ENCODE measurements around the gene DYNC2H1.

The DYNC2H1 gene

DNA sequence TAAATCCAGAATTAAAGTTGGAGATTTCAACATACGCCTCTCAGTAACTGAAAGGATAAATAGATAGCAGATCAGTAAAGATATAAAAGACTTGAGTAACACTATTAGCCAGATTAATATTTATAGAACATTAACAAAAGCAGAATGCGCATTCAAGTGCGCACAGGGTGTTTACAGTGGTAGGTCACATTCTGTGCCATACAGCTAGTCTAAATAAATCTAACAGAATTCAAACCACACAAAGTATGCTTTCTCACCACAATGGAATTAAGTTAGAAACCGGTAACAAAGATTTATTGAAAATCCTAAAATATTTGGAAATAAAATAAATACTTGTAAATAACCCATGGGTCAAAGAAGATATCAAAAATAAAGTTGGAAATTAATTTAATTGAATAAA is 341.0 kb downstream of the DYNC2H1 start:
- no peaks in the 10 kb centered on the region for H3K9me3 ChIP-seq (ENCODE audit: insufficient read depth, low read length, severe bottlenecking)
- TF ChIP-seq EZH2 (IDR thresholded peaks at IDR 0.05; ENCODE audit: borderline replicate concordance, low read depth, low read length, severe bottlenecking) = no peak
- TF ChIP-seq, protein P1, sequence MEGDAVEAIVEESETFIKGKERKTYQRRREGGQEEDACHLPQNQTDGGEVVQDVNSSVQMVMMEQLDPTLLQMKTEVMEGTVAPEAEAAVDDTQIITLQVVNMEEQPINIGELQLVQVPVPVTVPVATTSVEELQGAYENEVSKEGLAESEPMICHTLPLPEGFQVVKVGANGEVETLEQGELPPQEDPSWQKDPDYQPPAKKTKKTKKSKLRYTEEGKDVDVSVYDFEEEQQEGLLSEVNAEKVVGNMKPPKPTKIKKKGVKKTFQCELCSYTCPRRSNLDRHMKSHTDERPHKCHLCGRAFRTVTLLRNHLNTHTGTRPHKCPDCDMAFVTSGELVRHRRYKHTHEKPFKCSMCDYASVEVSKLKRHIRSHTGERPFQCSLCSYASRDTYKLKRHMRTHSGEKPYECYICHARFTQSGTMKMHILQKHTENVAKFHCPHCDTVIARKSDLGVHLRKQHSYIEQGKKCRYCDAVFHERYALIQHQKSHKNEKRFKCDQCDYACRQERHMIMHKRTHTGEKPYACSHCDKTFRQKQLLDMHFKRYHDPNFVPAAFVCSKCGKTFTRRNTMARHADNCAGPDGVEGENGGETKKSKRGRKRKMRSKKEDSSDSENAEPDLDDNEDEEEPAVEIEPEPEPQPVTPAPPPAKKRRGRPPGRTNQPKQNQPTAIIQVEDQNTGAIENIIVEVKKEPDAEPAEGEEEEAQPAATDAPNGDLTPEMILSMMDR (IDR thresholded peaks at IDR 0.05; ENCODE audit: borderline replicate concordance, extremely low read depth, low read length, poor library complexity, severe bottlenecking) = no peak
- no peak for DNase-seq
- ATAC-seq (ENCODE audit: insufficient read depth, low read depth) = no peak
- H3K4me2 ChIP-seq (ENCODE audit: insufficient read depth, low read length) = no peak overlapping the region
- no peaks in the 10 kb centered on the region for H3K4me1 ChIP-seq (ENCODE audit: insufficient read depth, low read length)
- no peak overlapping the region for H2AFZ ChIP-seq (ENCODE audit: low read depth, low read length)
- no peaks in the 10 kb centered on the region for H3K79me2 ChIP-seq (ENCODE audit: insufficient read depth, low read length)
- no peak overlapping the region for H3K27ac ChIP-seq (ENCODE audit: low read length)
- no peak overlapping the region for H3K9ac ChIP-seq (ENCODE audit: low read depth, low read length)
- no peaks in the 10 kb centered on the region for H3K27me3 ChIP-seq (ENCODE audit: insufficient read depth, low read length, poor library complexity)
- no peak overlapping the region for H3K4me3 ChIP-seq (ENCODE audit: low read depth in 1 of 2, low read length in 2 of 2)
- H3K36me3 ChIP-seq (ENCODE audit: insufficient read depth, low read length) = no peaks in the 10 kb centered on the region
- H4K20me1 ChIP-seq (ENCODE audit: insufficient read depth, low read length) = no peaks in the 10 kb centered on the region

DNA sequence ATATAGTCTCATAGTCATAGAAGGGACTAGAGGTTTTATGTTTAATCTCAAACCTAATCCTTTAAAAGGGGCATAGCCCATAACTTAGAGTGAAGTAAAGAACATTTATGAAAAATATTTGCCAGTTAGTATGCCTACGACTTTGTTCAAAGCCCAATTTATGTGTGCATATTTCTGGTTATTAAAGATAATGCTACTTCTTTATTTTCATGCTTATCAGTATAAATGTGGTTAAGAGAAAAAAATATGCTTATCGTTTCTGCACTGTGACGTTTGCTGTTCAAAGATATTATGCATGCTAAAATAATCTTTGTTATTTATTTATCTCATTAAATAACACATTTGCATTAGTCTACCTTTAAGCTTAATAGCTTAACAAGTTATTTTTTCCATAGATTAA is 343.9 kb downstream of the DYNC2H1 start:
- H3K4me3 ChIP-seq (ENCODE audit: low read depth in 1 of 2, low read length in 2 of 2) = no peak overlapping the region
- ATAC-seq (ENCODE audit: insufficient read depth, low read depth) (no peak), DNase-seq (no peak)
- H3K36me3 ChIP-seq (ENCODE audit: insufficient read depth, low read length) = no peaks in the 10 kb centered on the region
- no peaks in the 10 kb centered on the region for H3K9me3 ChIP-seq (ENCODE audit: insufficient read depth, low read length, severe bottlenecking)
- H3K4me1 ChIP-seq (ENCODE audit: insufficient read depth, low read length) = no peaks in the 10 kb centered on the region
- no peak overlapping the region for H3K27ac ChIP-seq (ENCODE audit: low read length)
- H4K20me1 ChIP-seq (ENCODE audit: insufficient read depth, low read length) = no peaks in the 10 kb centered on the region
- no peak for TF ChIP-seq EZH2 (IDR thresholded peaks at IDR 0.05; ENCODE audit: borderline replicate concordance, low read depth, low read length, severe bottlenecking)
- TF ChIP-seq, protein P1 (IDR thresholded peaks at IDR 0.05; ENCODE audit: borderline replicate concordance, extremely low read depth, low read length, poor library complexity, severe bottlenecking) = no peak
- H3K9ac ChIP-seq (ENCODE audit: low read depth, low read length) = no peak overlapping the region
- no peak overlapping the region for H3K4me2 ChIP-seq (ENCODE audit: insufficient read depth, low read length)
- H2AFZ ChIP-seq (ENCODE audit: low read depth, low read length) = no peak overlapping the region
- no peaks in the 10 kb centered on the region for H3K79me2 ChIP-seq (ENCODE audit: insufficient read depth, low read length)
- H3K27me3 ChIP-seq (ENCODE audit: insufficient read depth, low read length, poor library complexity) = no peaks in the 10 kb centered on the region

DNA sequence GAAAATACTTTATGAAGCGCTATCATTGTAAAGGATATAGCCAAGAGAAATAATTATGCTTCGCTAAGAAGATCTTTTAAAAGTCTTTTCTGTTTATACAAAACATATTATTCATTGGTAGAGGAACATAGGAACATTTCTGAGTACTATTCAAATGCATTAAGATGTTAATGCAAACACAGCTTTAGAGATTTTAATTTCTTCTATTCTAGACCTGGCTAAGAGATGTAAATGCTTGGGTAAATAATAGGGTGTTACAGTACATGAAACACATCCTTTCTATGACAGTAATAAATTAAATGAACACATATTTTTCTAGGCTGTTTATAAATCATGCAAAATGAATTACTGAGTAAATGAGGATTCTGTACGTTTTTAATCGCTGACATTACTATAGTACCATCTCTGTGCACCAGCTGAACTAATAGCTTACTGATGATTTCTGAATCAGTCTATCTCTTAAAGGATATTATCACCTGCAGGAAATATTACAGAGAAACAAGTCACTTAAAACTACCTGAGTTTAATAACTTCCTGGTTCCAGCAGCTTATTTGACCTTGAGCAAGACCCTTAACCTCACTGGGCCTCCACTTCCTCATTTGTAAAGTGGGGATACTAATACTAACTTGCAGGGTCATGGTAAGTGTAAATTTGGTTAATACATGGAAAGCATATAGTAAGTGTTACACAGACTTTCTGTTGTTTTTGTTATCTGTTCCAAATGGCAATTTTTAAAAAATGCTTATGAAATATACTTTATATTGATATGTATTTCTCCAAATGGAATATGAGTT is 344.9 kb downstream of the DYNC2H1 start:
- Histone ChIP-seq H2AFZ (ENCODE audit: low read depth, low read length) (no peak overlapping the region), H3K9ac (ENCODE audit: low read depth, low read length) (no peak overlapping the region), H3K9me3 (ENCODE audit: insufficient read depth, low read length, severe bottlenecking) (no peaks in the 10 kb centered on the region), H3K36me3 (ENCODE audit: insufficient read depth, low read length) (no peaks in the 10 kb centered on the region), H4K20me1 (ENCODE audit: insufficient read depth, low read length) (no peaks in the 10 kb centered on the region), H3K4me3 (ENCODE audit: low read depth in 1 of 2, low read length in 2 of 2) (no peak overlapping the region), H3K79me2 (ENCODE audit: insufficient read depth, low read length) (no peaks in the 10 kb centered on the region), H3K4me2 (ENCODE audit: insufficient read depth, low read length) (no peak overlapping the region), H3K27ac (ENCODE audit: low read length) (no peak overlapping the region), H3K4me1 (ENCODE audit: insufficient read depth, low read length) (no peaks in the 10 kb centered on the region), H3K27me3 (ENCODE audit: insufficient read depth, low read length, poor library complexity) (no peaks in the 10 kb centered on the region)
- no peak for DNase-seq
- ATAC-seq (ENCODE audit: insufficient read depth, low read depth) = no peak
- no peak for TF ChIP-seq EZH2 (IDR thresholded peaks at IDR 0.05; ENCODE audit: borderline replicate concordance, low read depth, low read length, severe bottlenecking)
- TF ChIP-seq, protein P1 (IDR thresholded peaks at IDR 0.05; ENCODE audit: borderline replicate concordance, extremely low read depth, low read length, poor library complexity, severe bottlenecking) = no peak
